Nucleus accumbens (tissue), 56 donors: Measurements from ENCODE around the gene NQO2.
"Not testable (repeated sequence)": the region's sequence is repeated elsewhere in the genome, so short reads cannot be mapped to it uniquely, and the experiment has no call there.

Experiments
- DNase-seq, 56 donors: peaks; one replicate each; lab custom pipeline; 2025; lab: John Stamatoyannopoulos, UW

NQO2 gene

DNA sequence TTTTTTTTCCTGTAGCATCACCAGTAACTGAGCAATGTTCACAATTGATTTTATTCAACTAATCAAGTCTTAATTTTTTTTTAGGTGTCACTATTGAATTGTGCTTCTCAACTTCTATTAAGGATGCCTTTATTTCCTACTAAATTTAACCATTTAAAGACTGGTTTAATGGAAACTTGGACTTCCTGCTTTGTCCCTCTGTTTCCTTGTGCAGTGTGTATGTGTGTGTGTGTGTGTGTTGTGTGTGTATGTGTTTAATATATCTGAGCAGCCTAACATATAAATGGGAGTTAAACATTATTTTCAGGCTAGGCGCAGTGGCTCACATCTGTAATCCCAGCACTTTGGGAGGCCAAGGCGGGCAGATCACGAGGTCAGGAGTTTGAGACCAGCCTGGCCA, 30.1 kb upstream of the NQO2 start:
- no peak for DNase-seq

DNA sequence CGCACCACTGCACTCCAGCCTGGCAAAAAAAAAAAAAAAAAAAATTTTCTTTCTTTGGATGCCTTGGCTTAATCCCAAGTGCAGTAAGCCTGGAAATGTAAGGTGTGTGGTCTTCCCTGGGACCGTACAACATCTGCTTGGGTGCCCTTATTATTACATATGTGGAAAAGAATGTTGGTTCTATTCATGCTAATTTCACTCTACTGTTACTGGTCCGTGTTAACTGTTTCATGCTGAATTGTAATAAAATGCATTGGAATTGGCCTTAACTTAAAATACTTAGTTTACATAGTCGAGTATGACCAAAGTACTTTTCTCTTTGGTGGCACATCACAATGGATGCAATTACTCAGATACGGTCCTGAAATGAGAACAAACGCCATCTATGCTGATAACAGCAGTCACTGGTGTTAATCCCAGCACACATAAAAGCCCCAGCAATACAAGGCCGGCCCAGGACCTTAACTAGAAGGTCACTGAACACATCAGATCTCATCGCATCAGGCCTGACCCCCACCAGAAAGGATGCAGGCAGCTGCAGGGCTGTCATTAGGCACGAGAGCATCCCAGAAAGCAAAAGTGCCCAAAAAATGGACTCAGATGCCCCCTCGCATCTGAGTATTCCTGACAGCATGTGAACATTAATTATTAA, 29.5 kb upstream of the NQO2 start:
- no peak for DNase-seq

DNA sequence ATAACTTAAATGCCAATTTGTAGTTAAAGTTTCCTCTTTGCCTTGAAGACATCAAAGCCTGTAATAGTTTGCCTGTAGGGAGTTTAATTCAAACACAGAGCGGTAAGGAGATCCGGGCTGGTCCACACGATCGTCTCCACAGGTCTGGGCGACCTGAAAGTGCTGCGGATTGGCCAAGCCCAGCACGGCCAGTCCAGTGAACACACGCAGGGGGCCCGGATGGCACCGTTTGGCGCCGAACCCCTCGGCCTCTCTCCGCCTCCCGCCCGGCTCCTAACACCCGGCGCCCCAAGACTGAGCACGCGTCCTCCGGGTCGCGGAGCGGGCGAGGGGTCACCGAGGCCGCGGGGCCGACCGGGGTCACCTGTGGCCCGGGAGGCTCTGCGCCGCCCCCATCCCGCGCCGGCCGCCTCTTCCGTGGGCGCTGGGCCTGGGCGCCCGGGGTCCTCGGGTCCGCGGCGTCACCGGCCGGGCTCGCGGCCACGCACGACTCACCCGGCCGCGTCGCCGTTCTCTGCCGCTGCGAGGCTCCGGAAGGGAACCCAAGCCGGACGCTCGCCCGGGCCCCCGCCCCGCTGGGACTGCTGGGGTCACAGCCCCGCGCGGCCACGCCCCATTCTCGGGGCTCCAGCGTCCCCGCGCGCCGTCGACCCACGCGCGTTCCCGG, 28.8 kb upstream of the NQO2 start:
- DNase-seq, result peak in 45 of 56 donors; percentile 32 to 86 (median 75)

DNA sequence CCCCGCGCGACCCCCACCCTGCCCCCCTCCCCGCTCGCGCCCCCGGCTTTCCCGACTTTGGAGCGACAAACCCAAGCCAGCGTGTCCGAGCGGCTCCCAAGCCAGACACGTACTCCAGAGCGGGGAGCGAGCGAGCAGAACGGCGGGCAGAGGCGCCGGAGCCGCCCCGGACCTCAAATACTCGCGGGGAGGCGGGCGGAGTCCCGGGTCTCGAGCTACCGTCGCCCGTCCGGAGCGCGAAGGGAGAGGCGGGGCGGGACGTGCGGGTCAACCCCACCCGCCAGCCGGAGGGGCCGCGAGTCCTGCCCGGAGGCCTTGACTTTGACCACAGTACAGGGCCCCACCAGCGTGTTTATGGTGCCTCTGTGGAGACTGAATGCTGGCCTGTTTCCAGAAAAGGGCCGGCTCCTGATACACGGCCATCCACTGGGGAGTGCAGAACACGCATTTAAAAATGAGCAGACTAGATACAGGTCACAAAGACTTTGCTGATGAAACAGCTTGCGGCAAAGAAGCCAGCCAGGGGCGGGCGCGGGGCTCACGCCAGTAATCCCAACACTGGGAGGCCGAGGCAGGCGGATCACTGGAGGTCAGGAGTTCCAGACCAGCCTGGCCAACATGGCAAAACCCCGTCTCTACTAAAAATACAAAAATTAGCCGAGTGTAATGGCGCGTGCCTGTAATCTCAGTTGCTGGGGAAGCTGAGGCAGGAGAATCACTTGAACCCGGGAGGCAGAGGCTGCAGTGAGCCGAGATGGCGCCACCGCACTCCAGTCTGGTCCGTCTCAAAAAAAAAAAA, 28.1 kb upstream of the NQO2 start, which contains the start of gene SERPINB6:
Gene SERPINB6 (minus strand): TSS at position 148 of the 799 bp plus-strand sequence. CDS start 12,235 bp downstream, outside the sequence.
- peak in 54 of 56 donors; percentile 30 to 92 (median 74) for DNase-seq

DNA sequence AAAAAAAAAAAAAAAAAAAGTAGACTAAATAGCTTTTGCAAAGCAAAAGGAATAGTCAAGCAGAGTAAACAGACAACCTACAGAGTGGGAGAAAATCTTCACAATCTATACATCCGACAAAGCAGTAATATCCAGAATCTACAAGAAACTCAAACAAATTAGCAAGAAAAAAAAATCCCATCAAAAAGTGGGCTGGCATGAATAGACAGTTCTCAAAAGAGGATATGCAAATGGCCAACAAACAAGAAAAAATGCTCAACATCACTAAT, 27.5 kb upstream of the NQO2 start:
- not testable (repeated sequence) for DNase-seq

DNA sequence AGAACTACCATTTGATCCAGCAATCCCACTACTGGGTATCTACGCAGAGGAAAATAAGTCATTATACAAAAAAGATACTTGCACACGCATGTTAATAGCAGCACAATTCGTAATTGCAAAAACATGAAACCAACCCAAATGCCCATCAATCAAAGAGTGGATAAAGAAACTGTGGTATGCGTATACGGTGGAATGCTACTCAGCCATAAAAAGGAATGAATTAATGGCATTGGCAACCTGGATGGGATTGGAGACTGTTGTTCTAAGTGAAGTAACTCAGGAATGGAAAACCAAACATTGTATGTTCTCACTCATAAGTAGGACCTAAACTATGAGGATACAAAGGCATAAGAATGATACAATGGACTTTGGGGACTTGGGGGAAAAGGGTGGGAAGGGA, 27.0 kb upstream of the NQO2 start:
- DNase-seq, result not testable (repeated sequence)

DNA sequence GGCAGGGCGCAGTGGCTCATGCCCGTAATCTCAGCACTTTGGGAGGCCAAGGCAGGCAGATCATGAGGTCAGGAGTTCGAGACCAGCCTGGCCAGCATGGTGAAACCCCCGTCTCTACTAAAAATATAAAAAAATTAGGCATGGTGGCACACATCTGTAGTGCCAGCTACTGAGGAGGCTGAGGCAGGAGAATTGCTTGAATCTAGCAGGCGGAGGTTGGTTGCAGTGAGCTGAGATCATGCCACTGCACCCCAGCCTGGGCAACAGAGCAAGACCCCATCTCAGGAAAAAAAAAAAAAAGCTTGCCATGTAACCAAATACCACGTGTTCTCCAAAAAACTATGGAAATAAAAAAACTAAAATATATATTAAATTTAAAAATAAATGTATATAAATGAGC, 26.5 kb upstream of the NQO2 start:
- DNase-seq, result not testable (repeated sequence)

DNA sequence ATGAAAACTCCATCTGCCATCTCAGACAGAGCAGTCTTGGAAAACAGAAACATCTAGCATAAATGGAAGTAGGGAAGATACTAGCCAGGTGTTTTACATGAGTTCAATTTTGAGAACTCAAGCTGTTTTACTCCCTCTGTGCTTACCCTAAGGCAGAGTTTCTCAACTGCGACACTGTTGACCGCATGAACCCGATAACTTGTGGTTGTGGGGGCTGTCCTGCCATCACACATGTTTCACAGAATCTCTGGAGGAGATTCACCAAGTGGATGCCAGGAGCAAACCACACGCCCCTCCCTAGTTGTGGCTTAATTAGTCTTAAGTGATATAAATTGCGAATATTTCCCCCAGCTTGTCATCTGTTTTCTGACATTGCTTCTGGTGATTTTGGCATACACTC, 26.0 kb upstream of the NQO2 start:
- DNase-seq, result no peak

DNA sequence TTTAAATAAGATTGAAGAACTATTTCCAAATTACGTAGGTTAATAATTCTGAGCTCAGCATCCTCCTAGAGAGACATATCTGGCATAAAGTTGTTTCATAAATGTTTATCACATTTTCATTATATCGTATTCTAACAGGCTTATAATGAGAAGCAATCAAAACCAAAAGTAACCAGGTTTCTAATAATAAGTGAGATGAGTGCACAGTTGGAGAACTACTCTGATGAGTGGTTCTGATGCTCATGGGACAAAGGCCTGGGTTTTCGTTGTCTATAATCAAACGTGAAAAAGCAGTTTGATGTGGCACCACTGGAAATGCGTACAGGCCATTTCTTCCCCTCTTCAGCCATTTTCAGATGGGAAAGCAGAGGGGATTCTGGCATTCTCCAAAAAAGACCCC, 23.6 kb upstream of the NQO2 start:
- DNase-seq, result no peak

DNA sequence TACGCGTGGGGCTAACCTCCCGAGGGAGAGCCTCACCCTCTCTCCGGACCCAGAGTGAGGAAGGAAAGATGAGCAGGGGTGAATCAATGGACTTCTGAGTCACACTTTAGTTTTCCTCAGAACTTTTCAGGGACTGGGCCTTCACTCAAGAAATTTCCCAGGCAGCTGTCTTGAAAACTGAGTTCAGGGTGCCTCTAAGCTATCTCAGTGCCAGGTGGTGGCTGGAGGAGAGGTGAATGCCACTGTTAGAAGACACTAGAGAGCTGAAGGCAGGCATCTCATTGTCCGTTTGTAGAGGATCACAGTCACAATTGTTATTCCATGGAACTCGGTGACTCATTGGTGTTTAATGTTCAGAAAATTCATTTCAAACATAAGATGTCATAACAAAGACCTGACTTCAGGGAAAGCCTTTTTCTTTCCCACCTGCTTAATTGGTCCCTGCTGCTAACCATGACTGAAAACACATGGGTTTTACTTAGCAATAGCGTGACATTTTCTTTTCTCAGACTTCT, 23.1 kb upstream of the NQO2 start:
- DNase-seq, result no peak

DNA sequence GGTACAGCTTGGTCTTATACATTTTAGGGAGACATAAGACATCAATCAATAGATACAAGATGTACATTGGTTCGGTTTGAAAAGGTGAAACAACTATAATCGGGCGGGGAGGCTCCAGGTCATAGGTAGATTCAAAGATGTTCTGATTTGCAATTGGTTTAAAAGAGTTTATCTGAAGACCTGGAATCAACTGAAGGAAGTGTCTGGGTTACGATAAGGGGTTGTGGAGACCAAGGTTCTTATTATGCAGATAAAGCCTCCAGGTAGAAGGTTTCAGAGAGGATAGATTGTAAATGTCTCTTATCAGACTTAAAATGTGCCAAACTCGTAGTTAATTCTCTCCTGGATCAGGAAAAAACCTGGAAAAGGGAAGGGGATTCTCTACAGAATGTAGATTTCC, 22.4 kb upstream of the NQO2 start:
- DNase-seq, result no peak

DNA sequence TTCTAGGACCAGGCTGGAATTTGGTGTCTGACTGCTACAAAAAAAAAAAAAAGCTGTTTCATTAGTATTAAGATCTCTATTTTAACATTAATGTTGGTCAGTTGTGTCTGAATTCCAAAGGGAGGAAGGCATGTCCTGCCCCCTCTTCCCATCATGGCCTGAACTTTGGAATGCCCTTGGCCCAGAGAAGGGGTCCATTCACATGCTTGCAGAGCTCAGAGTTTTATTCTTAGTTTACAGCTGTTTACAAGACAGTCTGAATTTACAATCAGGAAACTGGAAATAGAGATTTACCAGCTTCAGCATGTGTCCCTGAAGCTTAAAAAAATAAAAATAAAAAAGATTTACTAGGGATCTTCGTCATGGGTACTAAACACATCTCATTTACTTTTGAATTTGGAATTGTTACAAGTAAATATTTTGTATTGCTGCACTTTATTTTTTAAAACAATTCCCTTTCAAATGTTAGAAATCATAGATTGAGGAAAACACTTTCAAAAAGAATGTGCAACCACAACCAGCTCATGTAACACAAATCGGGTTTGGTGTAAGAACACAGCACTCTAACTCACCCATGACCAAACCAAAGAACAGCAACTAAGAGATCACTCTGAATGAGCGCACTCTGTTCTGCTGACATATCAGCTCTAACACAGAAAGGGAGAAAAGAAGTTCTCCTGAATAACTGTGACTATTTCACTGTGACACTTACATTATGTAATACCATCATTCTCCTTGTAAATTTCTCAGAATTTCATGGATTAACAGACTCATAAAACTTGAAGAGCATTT, 21.7 kb upstream of the NQO2 start:
- DNase-seq, result no peak

DNA sequence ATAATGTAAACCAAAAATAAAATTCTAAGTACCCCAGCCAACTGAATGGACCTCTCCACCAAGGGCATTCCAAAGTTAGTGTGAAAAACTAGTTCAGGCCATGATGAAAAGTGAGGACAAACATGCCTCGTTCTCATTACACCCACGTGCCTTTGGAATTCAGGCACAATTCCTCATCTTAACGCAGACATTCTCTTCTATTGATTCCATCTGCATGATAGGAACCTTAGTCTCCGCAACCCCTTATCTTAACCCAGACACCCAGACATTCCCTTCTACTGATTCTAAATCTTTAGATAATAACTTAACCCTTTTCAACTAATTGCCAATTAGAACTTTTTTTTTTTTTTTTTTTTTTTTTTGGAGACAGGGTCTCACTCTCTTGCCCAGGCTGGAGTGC, 20.8 kb upstream of the NQO2 start:
- DNase-seq, result no peak

DNA sequence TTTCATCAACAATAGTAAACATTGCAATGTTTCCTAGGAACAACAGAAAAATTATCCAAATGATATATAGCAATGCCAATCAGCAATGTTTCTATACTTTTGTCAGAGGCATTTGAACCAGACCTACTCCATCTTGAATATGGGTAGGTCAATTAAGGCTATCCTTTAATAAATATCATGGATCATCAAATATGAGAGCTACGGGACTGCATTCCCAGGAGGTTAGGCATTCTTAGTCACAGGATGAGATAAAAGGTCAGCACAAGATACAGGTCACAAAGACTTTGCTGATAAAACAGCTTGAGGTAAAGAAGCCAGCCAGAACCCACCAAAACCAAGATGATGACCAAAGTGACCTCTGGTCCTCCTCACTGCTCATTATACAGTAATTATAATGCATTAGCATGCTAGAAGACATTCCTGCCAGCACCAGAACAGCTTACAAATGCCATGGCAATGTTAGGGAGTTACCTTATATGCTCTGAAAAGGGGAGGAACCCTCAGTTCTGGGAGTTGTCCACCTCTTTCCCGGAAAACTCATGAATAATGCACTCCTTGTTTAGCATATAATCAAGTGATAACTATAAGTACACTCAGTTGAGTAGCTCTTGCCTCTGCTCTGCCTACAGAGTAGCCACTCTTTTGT, 19.8 kb upstream of the NQO2 start:
- no peak for DNase-seq

DNA sequence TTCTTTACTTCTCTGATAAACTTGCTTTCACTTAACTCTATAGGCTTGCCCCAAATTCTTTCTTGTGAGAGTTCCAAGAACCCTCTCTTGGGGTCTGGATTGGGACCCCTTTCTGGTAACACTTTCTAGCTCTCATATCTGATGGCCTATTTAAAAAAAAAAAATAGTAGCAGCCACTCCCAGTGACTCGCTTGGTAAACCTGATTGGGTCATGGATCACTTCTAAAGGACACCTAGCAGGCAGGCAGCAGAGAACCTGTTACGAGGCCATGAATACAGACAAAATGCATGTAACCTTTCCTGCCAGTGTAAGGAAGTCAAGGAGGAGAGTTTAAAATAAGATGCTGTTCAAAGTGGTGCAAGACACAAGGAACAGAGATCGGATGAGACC, 19.2 kb upstream of the NQO2 start:
- DNase-seq, result no peak

DNA sequence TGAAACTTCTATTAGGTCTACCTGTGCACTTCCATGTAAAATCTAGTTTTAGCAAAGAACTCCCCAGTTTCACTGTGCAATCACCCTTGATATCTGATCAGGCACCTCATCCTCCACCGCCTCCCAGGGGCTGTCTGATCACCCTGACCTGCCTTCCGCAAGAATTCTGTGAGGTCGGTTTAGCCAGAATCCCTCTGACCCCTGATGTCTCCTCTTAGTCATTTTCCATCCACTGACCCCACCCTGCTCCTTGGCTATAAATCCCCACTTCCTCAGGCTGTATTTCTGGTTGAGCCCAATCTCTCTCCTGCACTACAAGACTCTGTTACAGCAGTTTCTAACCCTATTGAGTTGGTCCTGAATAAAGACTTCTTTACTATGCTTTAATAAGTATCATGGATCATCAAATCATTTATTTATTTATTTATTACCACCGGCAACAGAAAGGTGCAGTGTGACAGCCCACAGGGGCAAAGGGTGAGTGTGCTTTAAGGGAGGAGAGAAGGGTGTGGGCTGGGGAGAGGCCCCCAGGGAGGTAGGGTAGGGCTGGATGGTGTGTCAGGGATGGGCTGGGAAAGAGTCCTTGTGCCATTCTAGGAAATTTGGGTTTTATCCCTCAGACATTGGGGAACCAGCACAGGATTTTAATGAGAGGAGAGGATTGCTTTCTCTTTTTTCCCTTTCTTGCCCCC, 17.1 kb upstream of the NQO2 start:
- DNase-seq, result no peak

DNA sequence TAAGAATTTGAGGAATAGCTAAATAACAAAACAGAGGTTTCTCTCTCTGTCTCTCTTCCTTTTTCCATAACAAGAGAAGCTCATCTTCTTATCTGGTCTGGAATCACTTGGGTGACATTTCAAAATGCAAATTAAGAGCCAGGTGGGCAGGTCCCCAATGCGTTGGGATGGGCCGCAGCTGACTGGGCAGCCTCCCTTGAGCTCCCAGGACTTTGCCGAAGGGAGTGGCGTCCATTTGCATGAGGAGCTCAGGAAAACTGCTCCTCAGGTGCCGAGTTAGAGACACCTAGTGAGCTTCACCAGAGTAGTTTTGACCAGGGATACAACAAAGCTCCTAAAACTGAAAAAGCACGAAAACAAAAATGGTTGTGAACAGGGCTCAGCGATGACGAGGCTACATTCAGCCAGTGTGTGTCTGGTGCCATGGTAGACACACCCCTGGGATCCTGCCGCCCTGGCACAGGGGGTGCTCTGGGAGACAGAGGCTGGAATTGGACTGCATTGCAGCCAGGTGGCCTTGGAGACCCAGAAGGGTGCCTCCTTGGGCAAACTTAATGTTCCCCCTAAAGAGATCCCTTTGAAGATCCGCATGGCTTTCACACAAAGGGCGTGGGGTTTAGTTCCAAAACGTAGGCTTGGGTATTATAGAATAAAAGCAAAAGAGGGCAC, 14.8 kb upstream of the NQO2 start:
- no peak for DNase-seq

DNA sequence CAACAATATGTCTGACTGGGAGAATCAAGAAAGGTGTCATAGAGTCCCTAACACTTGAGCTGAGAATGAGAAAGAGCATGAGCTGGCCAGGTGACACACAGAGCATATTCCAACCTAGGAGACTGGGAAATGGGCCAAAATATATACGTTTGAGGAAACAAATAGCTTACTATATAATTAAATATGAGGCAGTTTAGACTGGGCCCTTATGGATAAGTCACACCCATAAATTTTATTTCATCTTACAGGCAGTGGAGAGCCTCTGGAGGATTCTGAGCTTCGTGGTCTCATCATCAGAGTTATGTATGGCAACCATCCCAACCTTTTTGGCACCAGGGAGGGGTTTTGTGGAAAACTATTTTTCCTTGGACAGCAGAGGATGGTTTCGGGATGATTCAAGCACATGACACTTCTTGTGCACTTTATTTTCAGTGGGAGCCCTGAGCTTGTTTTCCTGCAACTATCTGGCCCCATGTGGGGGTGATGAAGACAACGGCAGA, 12.9 kb upstream of the NQO2 start:
- no peak for DNase-seq

DNA sequence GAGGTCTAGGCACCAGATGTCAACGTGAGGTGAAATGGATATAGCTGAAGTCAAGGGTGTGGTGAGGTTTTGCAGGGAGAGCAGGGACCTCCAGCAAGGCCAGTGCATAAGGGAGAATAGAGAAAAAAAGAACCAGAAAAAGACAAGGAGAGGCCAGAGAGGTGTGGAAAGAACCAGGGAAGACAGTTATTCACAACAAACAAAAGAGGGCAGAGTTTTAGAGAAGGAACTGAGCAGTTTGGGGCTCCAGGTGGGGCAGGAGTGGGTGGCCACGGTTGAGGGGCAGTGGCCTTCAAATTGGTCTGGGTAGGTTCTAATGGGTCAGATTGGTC, 11.6 kb upstream of the NQO2 start:
- no peak for DNase-seq
